GM21717 (cell line): ENCODE data around the gene SSBP3.

Source experiments
- ATAC-seq: cut with Tn5 transposase; IDR thresholded peaks from one replicate; pipeline ENCODE4 v1.9.1; 2021; ENCODE audit warnings: mild to moderate bottlenecking, moderate library complexity; ENCODE audit not compliant: unreplicated experiment

SSBP3 gene

DNA sequence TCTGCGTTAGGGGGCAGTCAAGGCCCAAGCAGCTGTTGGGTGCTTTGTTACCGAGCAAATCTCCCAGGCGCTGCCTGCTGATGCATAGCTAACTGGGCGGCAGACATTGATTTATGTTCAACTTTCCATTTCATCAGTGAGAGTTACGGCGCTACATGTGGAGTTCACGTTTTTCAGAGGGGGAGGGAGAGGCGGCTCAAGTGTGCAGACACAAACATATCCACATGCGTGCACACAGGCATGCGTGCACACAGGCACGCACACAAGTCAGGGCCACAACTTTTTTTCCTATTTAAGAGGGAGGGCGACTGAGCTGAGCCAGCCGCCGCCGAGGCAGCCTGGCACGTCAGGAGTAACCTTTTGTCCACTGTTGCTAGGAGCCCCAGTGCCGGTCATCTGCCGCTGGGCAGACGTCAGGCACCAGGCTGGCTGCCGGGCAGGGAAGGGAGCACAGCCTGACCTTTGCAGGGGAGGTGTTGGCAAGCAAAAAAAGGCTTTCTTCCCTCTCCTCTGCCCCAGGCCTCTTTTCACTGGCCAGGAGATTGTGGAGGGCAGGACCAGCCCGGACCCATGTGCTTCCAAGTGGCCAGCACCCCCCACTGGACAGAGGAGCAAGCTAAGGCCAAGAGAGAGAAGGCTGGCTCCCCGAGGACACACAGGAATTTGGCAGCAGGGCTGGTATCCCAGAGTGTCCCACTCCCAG lies 133.0 kb downstream of the SSBP3 start:
- ATAC-seq: no peak

DNA sequence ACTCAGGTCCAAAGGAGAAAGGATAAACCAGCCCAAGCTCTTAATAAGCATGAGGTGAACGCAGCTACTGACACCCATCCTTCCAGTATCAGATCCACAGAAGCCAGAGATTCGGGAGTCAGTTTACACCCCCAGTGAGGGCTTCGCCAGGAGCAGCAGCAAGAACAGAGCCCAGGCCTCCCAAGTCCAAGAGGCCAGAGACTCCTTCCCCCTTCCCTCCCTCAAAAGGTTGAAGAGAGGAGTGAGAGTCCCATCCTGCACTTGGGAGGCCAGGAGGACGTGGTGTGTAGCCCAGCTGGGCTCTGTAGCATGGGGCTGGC lies 133.5 kb downstream of the SSBP3 start:
- ATAC-seq: no peak

DNA sequence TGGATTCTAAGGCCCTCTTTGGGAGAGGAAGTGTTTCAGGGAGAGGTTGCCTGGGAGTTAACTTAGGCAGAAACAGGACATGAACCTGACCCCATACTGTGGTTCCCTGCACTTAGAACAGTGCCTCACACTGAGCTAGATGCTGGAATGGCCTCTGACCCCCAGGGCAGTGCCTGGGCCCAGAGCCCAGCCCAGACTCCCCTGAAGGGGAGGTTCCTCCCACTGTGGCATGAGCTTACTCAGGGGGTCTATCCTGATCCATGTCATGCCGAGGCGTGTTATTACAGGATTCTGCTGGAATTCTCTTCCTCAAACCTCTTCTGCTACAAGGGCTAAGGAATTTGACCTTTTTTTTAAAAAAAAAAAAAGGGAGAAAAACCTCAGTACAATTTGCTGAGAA lies 134.1 kb downstream of the SSBP3 start:
- no peak for ATAC-seq

DNA sequence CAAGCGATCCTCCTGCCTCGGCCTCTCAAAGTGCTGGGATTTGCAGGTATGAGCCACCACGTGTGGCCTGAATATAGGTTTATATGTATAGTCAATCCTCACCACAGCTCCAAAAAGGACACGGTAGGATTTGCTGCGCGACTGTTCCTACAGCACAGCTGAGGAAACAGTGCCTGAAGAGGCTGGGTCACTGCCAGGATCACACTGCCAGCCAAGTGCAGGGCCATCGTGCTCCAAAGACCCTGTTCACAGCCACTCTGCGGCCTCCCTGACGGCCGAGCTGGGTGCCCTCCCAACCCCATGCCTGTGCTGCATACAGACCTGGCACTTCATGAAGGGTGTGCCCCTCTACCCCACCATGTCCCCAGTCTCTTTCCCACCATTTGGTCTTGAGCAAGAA lies 134.9 kb downstream of the SSBP3 start:
- ATAC-seq: no peak

DNA sequence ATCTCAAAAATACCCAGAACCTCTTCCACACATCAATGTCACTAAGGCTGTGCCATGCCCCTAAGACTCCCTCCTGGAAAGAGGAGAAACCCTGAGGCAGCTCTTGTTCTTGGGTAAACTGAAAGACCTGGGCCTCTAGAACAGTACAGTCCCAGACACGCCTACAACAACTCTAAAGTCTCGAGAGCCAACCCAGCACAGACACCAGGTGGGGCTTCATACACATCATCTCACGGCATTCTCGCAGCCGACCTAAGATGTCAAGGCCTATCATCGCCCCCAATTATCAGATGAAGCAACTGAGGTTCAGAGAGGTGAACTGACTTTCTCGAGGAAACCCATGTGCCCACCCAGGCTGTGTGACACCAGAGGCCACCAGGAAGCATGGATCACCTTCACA lies 135.7 kb downstream of the SSBP3 start:
- no peak for ATAC-seq

DNA sequence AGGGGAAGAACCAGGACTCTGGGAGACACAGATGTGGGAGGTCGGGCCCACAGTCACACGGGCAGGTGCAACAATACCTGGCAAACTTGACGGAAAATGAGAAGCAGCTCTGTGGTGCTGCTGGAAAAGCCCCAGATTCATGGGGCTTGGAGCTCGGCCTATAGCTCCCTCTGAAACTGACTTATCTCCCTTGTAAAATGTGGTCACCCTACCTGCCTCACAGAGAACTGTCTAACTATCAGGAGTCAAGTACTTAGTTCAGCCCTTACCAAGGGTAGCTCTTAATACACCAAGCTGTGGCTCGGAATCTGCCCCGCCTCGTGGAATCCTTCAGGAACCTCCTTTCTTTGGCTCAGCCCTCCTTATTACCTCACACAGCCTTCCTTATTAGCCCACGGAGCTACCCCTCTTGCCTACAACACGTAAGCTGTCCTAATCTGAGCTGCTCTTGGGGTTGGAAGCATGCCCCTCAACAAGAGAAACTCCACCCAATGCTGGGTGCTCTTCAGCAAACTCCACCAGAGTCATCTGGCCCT lies 137.4 kb downstream of the SSBP3 start:
- no peak for ATAC-seq

DNA sequence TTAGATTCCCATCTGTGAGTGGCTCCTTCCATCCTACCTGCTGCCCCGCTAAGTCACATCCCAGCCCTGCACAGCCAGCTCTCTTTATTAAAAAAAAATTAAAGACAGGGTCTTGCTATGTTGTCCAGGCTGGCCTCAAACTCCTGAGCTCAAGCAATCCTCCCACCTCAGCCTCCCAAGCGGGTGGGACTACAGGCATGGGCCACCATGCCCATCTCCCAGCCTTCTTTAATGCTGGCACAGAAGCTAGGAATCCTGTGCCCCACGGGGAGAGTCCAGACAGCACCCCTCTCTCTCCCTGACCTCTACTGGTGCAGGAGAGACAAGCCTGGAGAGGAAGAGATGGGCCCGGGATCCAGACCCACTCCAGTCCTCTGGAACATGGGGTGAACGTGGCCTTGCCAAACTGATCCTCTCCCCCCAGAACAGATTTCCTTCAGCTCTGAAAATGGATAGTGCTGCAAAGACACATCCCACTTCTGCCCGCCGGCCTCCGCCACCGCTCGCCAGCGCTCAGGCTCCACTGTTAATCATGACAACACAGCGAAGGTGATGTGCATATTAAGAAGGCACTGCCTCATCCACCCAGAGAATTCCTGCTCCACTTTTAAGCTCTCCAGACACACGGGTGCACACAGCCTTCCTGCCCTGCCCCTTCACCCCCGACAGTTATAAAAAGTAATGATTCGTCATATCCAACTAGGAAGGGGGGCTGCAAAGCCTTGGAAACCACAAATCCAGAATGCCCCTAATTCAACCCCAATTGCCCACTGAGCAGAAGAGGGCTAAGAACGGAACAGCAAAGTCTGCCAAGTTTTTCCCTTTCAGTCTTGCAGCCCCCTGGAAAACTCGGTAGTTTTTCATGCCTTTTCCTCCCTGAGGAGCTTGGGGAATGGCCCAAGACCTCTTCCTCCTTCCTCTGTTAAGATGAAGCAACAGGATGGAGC lies 138.1 kb downstream of the SSBP3 start:
- no peak for ATAC-seq

DNA sequence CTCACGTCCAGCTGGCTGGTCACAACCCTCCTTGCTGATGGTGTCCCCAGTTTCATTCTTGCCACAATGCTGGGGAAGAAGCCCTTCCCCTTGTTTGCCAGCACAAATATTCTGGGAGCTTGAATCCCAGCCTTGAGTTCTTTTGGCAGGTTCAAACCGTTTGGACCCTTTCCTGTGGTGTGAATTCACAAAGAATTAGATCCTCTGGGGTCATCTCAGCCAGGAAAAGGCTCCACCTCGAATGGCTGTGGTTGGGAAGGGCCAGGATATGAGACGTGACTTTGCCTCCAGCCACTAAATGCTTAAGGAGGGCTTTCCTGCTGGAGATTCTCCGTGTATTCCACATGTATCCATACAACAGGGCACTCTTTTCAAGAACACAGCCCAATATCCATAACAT lies 139.3 kb downstream of the SSBP3 start:
- ATAC-seq: no peak

DNA sequence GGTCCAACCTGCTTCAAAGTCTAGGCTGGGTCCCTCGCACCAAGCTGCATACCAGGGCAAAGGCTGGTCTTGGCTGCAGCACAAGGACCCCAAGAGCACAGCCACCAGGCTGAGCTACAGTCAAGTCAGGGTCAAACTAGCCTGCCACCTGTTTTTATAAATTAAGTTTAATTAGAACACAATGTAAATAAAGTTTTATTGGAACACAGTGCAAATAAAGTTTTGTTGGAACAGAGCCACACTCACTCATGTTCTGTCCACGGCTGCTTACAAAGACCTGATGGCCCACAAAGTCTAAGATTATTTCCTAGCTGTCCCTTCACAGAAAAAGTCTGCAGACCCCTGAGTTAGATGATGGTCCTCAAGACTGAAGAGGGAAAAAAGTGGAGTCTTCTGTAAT lies 140.0 kb downstream of the SSBP3 start:
- ATAC-seq: no peak

DNA sequence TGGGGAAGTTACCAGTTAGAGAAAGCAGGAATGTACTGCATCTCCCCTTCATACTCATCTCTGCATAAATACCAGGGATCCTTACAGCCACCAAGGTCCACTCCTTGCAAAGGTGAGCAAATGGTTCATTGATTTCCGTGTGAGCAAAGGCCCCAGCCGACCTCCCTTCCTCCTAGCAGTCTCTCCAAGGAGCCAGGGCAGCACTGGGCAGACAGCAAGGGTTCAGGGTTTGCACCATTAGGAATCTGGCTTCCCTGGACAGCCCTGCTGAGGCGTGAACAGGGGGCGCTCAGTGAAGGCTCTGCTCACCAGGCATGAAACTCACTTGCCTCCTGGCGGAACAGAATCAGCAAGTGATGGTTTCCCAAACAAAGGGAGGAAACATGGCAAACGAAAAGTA lies 140.5 kb downstream of the SSBP3 start:
- no peak for ATAC-seq

DNA sequence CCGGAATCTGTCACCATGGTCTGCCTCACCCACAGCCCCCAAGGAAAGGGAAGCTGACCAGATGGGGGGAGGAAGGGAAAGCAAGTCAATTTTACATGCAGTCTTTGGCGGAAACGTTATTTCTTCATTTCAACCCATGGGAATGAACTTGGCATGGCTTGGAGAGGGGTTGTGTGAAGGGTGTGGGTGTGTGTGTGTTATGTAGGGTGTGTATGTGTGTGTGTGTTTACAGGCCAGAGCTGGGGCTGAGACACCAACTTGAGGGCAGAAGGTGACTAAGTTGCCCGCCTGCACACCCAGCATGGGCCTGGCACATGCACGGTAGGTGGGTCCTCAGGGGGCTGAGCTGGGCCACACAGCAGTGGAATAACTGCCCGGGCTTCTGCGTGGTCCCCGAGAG lies 141.1 kb downstream of the SSBP3 start:
- no peak for ATAC-seq

DNA sequence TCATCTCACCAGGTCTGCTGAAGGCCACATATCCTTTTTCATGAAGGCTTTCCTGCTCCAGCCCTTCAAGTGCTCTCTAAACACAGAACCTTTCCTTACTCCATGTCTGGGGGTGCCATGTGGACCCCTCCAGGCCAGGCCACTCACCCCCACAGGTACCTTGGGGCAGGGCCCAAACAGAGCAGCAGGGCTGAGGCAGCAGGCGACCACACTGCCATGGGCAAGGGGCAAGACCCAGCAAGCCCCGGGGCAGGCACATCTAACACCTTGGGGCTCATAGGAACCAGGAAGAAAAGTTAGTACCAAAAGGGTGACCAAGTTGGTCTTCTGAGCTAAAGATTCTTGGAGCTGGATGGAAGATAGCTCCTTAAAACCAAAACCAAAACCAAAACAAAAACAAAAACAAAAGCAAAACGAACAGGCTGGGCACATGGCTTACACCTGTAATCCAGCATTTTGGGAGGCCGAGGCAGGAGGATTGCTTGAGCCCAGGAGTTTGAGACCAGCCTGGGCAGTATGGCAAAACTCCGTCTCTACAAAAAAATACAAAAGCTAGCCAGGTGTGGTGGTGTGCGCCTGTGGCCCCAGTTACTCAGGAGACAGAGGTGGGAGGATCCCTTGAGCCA lies 142.5 kb downstream of the SSBP3 start:
- ATAC-seq: no peak

DNA sequence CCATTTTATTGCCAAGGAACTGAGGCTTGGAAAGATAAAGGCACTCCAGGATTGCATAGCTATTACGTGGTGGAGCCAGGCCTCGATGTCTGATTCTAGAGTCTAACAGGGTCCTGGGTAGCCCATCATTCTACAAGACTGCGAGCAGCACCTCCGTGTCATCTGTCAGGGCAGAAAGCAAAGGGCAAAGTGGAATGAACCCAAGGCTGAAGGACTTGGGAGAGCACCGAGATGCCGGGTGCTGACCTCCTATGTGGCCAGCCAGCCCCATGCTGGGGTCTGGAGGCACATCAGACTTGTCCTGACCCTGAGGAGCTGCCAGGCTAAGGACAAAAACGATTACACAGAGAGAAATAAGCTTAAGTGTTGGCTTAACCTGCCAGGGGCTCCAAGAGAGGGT lies 143.9 kb downstream of the SSBP3 start:
- ATAC-seq: no peak

DNA sequence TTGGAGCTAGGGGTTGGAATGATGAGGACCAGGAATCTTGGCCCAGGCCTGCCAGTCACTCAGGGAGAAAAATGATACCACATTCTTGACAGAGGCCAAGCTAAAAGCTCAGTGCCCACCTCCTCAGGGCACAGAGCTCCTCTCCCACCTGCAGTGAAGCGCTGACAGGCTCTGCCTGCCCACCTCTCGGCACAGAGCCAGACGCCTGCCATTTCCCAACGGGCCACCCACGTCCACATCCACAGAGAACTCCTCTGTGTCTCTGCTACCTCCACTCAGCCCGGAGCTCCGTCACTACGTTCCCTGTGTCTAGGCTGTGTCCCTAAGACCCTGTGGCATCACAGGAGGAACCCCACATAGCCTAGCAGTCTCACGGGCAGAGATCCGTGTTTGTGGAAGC lies 145.4 kb downstream of the SSBP3 start:
- ATAC-seq: no peak

DNA sequence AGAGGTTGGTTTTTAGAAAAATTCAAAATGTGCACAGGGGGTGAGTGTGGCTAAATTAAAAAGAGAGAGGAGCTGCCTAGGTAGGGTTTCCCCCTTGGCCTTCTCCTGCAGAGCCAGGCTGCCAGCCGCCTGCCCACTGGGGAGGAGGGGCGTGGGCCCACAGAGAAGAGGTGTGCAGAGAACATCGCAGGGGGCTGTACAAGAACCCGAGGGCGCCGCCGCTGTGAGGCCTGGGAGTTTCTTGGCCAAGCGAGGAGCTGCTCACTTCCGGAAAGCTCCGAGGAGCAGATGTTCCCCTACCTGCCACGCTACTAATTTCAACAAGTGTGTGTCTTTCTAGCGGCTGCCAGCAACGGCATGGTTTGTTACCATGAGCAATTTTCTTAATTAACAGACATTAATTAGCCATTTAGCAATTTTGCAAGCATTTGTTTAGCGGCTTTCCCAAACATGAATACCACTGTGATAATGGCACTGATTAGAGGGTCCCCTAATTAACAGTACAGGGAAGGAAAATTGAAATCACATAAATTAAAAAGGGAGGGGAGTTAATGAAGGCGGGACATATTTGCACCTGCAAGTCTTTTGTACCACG lies 146.6 kb downstream of the SSBP3 start:
- ATAC-seq: no peak

DNA sequence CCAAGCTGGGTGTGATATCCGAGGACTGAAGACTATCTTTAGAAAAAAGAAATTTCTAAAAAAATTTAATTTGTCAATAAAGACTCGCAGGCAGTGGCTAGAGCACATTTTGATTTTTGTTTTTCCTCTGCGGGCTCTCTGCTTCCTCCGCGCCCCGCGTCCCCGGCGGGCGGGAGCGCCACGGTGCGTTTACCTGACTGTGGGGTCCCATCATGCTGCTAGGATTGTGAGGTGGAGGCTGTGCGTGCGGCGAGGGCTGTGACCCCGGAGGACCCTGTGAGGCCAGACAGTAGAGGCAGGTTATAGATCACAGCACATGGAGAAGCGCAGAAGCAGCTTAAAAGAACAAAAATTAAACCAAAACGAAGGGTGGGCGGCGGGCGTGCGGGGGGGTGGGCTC lies 148.3 kb downstream of the SSBP3 start:
- no peak for ATAC-seq

DNA sequence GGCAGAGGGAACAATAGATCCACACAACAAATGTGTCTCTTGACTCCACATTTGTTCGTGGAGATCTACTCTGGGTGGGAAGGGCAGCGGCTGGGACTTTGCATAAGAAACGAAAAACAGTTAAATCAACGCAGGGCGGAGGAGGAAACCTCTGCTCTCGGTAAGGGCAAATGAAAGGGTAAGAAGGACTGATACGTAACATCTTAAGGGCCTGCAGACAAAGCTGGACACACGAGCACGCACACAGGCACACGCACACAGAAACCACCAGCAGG lies 148.9 kb downstream of the SSBP3 start:
- no peak for ATAC-seq

DNA sequence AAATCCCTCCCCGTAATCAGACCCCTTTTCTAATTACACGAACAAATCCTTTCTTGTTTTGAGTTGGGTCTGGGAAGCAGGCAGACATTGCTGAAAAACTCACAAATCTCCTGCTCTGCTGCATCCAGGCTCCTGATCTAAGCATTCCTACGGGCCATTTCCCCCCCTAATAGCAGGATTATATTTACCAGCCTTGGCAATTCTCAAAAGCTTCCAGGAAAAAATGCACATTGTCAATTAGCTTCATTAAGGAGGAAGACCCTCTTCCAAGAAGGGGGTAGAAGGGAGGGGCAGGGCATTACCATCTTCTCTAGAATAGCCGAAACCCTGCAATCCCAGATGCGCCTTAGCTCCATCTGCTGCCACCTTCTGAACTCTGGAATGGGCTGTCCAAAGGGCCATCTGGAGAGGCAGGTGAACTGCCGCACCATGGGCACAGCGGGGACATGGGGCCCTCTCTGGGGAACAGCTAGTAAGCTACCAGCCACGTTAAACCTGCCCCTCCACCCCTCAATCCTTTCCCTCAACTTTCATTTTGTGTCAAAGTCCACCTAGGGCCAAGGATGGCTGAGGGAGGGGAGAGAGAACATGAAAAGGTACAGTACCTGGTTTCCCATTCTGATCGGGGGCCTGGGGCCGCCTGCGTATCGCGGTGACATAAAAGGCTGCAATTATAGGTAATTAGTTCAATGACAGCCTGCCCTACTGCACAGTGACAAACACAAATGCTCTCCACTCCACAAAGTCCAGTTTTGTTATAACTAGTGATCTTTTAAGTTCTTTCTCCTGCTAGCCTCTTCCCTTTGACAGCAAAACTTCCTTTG lies 149.5 kb downstream of the SSBP3 start:
- no peak for ATAC-seq

DNA sequence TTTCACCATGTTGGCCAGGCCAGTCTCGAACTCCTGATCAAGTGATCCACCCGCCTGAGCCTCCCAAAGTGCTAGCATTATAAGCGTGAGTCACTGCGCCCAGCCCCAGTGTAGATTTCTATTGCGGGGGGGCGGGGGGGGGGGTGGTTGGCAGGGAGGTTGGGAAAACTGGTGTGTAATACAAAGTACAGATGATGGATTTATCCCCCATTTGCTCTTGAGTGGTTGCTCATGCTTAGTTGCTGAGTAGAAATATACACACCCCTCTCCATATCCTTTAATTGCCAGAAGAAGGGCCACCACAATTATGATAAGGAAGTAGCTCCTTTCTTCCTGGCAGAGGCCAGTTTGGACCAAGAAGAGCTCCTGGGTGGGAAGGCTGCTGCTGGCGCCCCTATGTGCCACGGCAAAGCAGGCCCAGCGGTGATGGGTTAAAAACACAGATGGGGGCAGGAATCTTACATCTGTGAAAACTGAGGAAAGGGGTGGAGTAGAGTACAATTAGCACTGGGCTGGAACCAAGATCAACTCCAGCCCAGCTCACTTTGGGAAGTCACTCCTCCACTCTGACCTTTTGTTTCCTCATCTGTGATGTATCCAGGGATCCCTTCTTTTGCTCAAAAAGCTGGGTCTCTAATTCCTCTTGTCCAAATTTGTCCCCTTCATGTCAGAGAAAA lies 151.0 kb downstream of the SSBP3 start:
- ATAC-seq: no peak

DNA sequence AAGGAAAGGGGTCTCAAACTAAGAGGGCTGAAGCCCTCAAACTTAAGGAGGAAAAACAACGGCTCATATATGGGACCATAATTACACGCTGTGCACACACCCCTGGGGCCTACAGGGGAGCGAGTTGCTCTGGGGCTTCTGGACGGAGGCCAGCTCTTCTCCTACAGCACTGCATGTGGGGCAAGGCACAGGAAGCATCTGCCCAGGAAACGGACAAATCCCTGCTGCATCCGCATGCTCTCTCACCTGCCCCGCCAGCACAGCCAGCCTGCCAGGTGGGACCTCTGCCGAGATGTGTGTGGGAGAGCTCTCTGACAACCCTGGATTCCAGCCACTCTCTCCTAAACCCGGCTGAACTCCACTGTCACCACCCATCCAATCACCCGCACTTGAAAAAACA lies 152.1 kb downstream of the SSBP3 start:
- no peak for ATAC-seq
